ENCODE measurements around the gene SLC25A4.
A peak's percentile ranks its signal among the peaks of the same experiment; 100 is the strongest.
"Not testable (repeated sequence)": the region's sequence is repeated elsewhere in the genome, so short reads cannot be mapped to it uniquely, and the experiment has no call there.

Gene SLC25A4

DNA sequence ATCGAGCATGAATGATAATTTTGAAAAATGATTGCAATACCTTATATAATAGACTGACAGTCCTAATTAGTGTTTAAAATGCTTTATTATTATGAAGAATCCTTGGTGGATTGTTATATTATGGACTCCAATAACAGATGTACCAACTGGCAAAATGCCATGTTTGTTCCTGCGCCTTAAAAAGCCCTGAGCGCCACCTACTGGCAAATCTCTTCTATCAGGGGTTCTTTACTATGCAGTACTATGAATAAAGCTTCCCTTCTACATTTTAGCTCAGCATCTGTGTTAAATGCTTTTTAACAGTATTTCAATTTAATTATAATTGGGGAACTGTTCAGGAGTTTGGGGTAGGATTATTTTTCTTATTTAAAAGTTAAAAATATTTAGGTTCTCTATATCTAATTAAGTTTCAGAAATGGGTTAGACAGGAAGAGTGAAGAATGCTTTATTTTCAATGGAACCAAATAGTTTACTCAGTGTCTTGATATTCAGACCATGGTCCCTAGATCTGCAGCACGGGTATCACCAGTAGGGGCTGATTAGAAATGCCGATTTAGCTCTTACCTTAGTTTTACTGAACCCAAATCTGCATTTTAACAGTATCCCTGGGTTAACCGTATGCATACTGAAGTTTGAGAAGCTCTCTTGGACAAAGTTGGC, 40.7 kb downstream of the SLC25A4 start:
- DNase-seq (ENCODE audit: low read depth), result peak; percentile 19

DNA sequence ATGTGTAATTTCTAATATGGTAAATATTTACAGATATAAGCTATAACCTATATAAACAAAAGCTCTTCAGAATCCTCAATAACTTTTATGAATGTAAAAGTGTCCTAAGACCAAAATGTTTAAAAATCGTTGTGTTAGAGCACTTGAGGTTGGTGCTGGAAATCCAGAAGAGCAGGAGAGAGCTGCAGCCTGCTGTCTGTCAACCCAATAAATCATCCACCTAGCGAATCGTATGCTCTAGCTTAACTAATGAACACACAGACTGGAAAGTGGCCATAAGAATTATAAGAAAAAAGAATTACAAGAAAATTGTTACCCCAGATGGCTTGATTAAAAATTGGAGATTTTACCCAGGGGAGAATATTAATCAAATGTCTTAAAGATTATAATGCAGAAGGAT, 43.7 kb downstream of the SLC25A4 start:
- DNase-seq (ENCODE audit: low read depth), result no peak

DNA sequence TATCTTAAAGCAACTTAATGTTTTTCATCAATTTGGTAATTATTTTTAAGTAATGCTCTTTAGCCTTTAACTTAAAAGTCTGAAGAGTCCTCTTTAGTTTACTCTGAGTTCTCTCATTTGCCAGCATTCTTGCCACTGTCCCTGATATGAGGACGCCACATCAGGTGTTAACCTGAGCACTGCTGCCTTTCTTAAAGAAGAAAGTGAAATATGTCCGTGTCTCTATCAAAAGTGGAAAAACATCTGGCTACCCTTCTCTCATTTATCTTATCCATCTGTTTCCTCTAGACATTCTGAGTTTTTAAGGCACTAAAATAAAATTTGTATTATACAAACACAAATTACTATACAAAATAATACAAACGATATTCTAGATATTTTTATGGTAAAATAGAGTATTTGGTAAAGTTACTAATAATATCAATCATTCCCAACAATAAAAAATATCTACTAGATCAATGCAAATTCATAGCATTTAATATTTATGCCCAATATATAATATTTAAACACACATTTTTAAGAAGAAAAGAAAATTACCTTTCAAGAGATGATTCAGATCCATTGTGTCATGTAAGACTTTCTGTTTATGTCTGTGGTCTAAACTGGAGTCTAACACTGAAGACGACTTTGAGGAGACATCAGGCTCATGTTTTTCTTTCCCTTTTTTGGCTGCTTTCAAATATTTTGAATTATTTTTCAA, 46.7 kb downstream of the SLC25A4 start:
- no peak for DNase-seq (ENCODE audit: low read depth)

GRCh38 chr4:185190306-185190856, 47.3 kb downstream of the SLC25A4 start:
- no peak for DNase-seq (ENCODE audit: low read depth)

- DNase-seq (ENCODE audit: low read depth), result no peak
Observed at GRCh38 chr4:185192059-185192458, 49.0 kb downstream of the SLC25A4 start.

DNA sequence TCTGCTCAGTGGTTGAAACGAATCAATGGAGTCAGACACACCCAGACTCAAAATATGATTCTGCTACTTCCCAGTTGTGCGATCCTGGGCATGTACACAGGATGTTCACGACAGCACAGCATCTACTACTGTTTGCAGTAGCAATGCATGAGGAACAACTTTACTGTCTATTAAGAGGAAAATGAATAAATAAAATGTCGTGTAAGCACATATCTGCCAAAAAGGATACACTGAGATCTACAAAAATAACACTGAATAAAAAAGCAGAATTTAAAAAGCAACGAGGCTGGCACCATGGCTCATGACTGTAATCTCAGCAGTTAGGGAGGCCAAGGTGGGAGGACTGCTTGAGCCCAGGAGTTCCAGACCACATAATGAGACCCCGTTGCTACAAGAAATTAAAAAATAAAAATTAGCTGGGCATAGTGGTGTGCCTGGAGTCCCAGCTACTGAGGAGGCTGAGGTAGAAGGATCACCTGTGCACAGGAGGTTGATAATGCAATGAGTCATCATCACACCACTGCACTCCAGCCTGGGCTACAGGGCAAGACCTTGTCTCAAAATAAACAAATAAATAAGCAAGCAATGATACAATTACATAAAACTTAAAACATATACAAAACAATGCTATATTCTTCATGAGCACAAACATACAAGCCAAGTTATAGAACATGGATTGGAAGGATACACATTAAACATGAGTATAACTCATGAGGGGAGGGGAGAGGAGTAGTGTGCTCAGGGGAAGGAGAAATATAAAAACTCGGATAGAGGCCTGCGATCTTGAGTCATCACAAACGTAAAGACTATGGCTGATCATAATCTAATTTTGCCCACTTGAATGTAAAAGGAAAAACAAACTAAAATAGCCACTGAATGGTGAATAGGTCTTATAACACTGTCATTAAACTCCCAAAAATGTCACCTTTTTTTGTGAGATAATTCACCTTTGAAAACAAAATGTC, 52.1 kb downstream of the SLC25A4 start:
- no peak for DNase-seq (ENCODE audit: low read depth)

GRCh38 chr4:185196437-185196836, 53.4 kb downstream of the SLC25A4 start:
- no peak for DNase-seq (ENCODE audit: low read depth)

GRCh38 chr4:185198189-185198588, 55.1 kb downstream of the SLC25A4 start:
- not testable (repeated sequence) for DNase-seq (ENCODE audit: low read depth)
